B cell (primary cell): Measurements from ENCODE around the gene FHDC1. TPM values are rescaled to one million over a fixed set of nuclear protein-coding genes. Genes with fewer than 3 reads are reported as not detected.

Experiments
- ATAC-seq: fragments of 200-7000 bp; cut with Tn5 transposase; one replicate; pipeline ENCODE4 v1.10.0; 2021; ENCODE audit warnings: low read depth, mild to moderate bottlenecking, moderate number of reproducible peaks, moderate library complexity
- CTCF ChIA-PET: fragments of 350-600 bp; sonication (Branson Sonifier 250); formaldehyde crosslinking; loops from one replicate; lab custom pipeline; 2021; ENCODE audit warnings: antibody characterized with exemption, inconsistent platforms; lab: Charles Lee
- POLR2A ChIA-PET: fragments of 350-600 bp; sonication (Branson Sonifier 250); formaldehyde crosslinking; loops from one replicate; lab custom pipeline; 2021; ENCODE audit warnings: antibody characterized with exemption; lab: Charles Lee
- DNase-seq: peaks from one replicate; pipeline ENCODE4 v3.0.0; 2013
- H2AFZ ChIP-seq: 2 replicates; pipeline ENCODE4 v1.6.1; 2012; ENCODE audit warnings: mild to moderate bottlenecking, low read depth, low read length; ENCODE audit not compliant: insufficient read depth, poor library complexity, severe bottlenecking
- H3K27ac ChIP-seq, 2 donors: 1 replicate in 1 of 2; 2 replicates in 1 of 2; pipeline ENCODE4 v1.5.1; 2012 to 2013; ENCODE audit warnings: low read length in 2 of 2, mild to moderate bottlenecking in 2 of 2, moderate library complexity in 1 of 2
- H3K27me3 ChIP-seq, 4 experiments: fragments of 200-600 bp in 1 of 4; sonication (generic) in 1 of 4; replicated peaks in 1 of 4; 1 replicate in 2 of 4; 2 replicates in 2 of 4; pipeline versions ENCODE4 v1.6.1 to v1.7.0; 2013 to 2016; ENCODE audit warnings: low read length in 3 of 4, mild to moderate bottlenecking in 2 of 4, mixed read lengths in 1 of 4, moderate library complexity in 1 of 4; ENCODE audit not compliant: insufficient read depth in 4 of 4, control insufficient read depth in 3 of 4; ENCODE audit errors: control extremely low read depth in 1 of 4
- H3K36me3 ChIP-seq, 2 experiments: replicated peaks in 1 of 2; 1 replicate in 1 of 2; 2 replicates in 1 of 2; pipeline versions ENCODE4 v1.6.1 to v1.7.1; 2013; ENCODE audit warnings: low read length in 1 of 2; ENCODE audit not compliant: insufficient read depth in 2 of 2, control insufficient read depth in 1 of 2; ENCODE audit errors: control extremely low read depth in 1 of 2, extremely low read depth in 1 of 2
- H3K4me1 ChIP-seq, 2 donors: fragments of 200-600 bp in 1 of 2; sonication (generic) in 1 of 2; 1 replicate in 1 of 2; 2 replicates in 1 of 2; pipeline versions ENCODE4 v1.5.1 to v1.6.1; 2013 to 2017; ENCODE audit warnings: low read length in 2 of 2; ENCODE audit not compliant: control insufficient read depth in 2 of 2, insufficient read depth in 2 of 2
- H3K4me2 ChIP-seq: replicated peaks from 2 replicates; pipeline ENCODE3; 2012; ENCODE audit warnings: mild to moderate bottlenecking, low read depth, low read length; ENCODE audit not compliant: poor library complexity, severe bottlenecking
- H3K4me3 ChIP-seq, 5 experiments: fragments of 200-600 bp in 1 of 5; sonication (generic) in 1 of 5; 1 replicate in 3 of 5; 2 replicates in 2 of 5; pipeline versions ENCODE4 v1.5.1 to v1.7.0; 2011 to 2016; ENCODE audit warnings: low read length in 4 of 5, mild to moderate bottlenecking in 4 of 5, low read depth in 2 of 5, control low read depth in 1 of 5, moderate library complexity in 1 of 5; ENCODE audit not compliant: insufficient read depth in 1 of 5; ENCODE audit errors: control extremely low read depth in 1 of 5, extremely low read depth in 1 of 5
- H3K79me2 ChIP-seq: fragments of 200-600 bp; sonication (generic); one replicate; pipeline ENCODE4 v1.6.0; 2016; ENCODE audit warnings: low read length; ENCODE audit not compliant: control insufficient read depth, insufficient read depth
- H3K9ac ChIP-seq: fragments of 200-600 bp; sonication (generic); 2 replicates; pipeline ENCODE4 v1.6.1; 2017; ENCODE audit warnings: mild to moderate bottlenecking, low read length, moderate library complexity
- H3K9me3 ChIP-seq, 3 donors: one replicate each; pipeline versions ENCODE4 v1.6.1 to v1.7.1; 2013; ENCODE audit warnings: low read length in 2 of 3; ENCODE audit not compliant: control insufficient read depth in 2 of 3, insufficient read depth in 1 of 3; ENCODE audit errors: control extremely low read depth in 1 of 3
- H4K20me1 ChIP-seq: 2 replicates; pipeline ENCODE4 v1.6.0; 2012; ENCODE audit warnings: mild to moderate bottlenecking, low read length; ENCODE audit not compliant: insufficient read depth, control insufficient read depth, poor library complexity, severe bottlenecking
- H3K27ac Mint-ChIP-seq: one replicate; pipeline ENCODE4 v1.8.0; 2021; ENCODE audit warnings: mixed read lengths
- H3K27me3 Mint-ChIP-seq: one replicate; pipeline ENCODE4 v1.8.0; 2021; ENCODE audit warnings: mixed read lengths
- H3K4me1 Mint-ChIP-seq: one replicate; pipeline ENCODE4 v1.8.0; 2021; ENCODE audit warnings: mixed read lengths
- H3K4me3 Mint-ChIP-seq: one replicate; pipeline ENCODE4 v1.8.0; 2021; ENCODE audit warnings: mixed read lengths
- H3K9me3 Mint-ChIP-seq: one replicate; pipeline ENCODE4 v1.8.0; 2022; ENCODE audit warnings: mixed read lengths; ENCODE audit not compliant: insufficient read depth
- CTCF ChIP-seq: fragments of 200-600 bp; IDR thresholded peaks from one replicate; pipeline ENCODE4 v1.8.0; 2022; ENCODE audit warnings: antibody characterized with exemption, mild to moderate bottlenecking
- EZH2 ChIP-seq: IDR thresholded peaks from 2 replicates; pipeline ENCODE4 v1.6.1; 2012; ENCODE audit warnings: borderline replicate concordance, low read depth, mild to moderate bottlenecking, moderate library complexity, low read length; ENCODE audit not compliant: insufficient read depth, poor library complexity, severe bottlenecking
- WGBS: methylation state at CpG from one replicate; pipeline ENCODE4 v1.1.5; 2013; ENCODE audit warnings: missing lambda C conversion rate; ENCODE audit not compliant: insufficient coverage; 5-methylcytosine and 5-hydroxymethylcytosine counted together
- intact Hi-C: fragments of 100-400 bp; cut with micrococcal nuclease; formaldehyde crosslinking; loops from one replicate; pipeline ENCODE4 v1.10.0; 2022
- polyA plus RNA-seq: library from polyadenylated mRNA; depleted of rRNA; stranded (reverse); fragments of >200 nt; gene quantifications from 2 replicates; pipeline ENCODE4 v1.2.3, GENCODE V29; 2012
- total RNA-seq, 2 donors: library from RNA; stranded (reverse); fragments of 120-200 nt in 1 of 2; gene quantifications; 1 replicate in 1 of 2; 2 replicates in 1 of 2; pipeline versions ENCODE4 v1.2.3 to v1.2.4, GENCODE V29; 2013 to 2022

The FHDC1 gene
- total and polyA plus RNA-seq, 2 donors (not counting 1 experiment from before 2014, with no cell fraction given): 0.13 to 0.57 TPM

GRCh38 chr4:152938237-152938947 is 2.3 kb downstream of the FHDC1 start:
- WGBS: 31% methylated on average over 10 of the region's 17 CpGs
- Mint-ChIP-seq H3K4me3 (peak overlapping the region; percentile 80), H3K9me3 (no peaks in the 10 kb centered on the region), H3K4me1 (peaks cover 27% of the 10 kb centered on the region), H3K27ac (no peak overlapping the region), H3K27me3 (peaks cover 59% of the 10 kb centered on the region)
- Histone ChIP-seq H3K27me3 (peaks cover 0 to 56% (median 27%) of the 10 kb centered on the region in 4 experiments), H3K36me3 (no peaks in the 10 kb centered on the region), H3K27ac (no peak overlapping the region), H3K9ac (peak overlapping the region; percentile 65), H4K20me1 (no peaks in the 10 kb centered on the region), H3K4me2 (peak overlapping the region; percentile 90), H3K79me2 (no peaks in the 10 kb centered on the region), H2AFZ (no peak overlapping the region), H3K9me3 (peaks cover 0 to 2% (median 0%) of the 10 kb centered on the region in 3 donors), H3K4me1 (peaks cover 23 to 25% of the 10 kb centered on the region in 2 donors), H3K4me3 (peak overlapping the region; percentile 43 to 81 (median 59))
- CTCF ChIA-PET: no interaction called here
- intact Hi-C loops: no loop called here
- DNase-seq (peak; percentile 8), ATAC-seq (no peak)
- POLR2A ChIA-PET: interaction anchor here (0.6 kb wide), 1 partner anchor 25 kb away, joined by 4 read pairs; no protein-coding TSS in a partner anchor
- TF ChIP-seq EZH2 (no peak), CTCF (no peak)

- Histone ChIP-seq H4K20me1 (no peaks in the 10 kb centered on the region), H3K27me3 (peaks cover 0 to 46% (median 22%) of the 10 kb centered on the region in 4 experiments), H3K36me3 (no peaks in the 10 kb centered on the region), H3K27ac (no peak overlapping the region), H3K4me1 (peaks cover 23 to 25% of the 10 kb centered on the region in 2 donors), H3K4me3 (no peak overlapping the region), H2AFZ (no peak overlapping the region), H3K9ac (no peak overlapping the region), H3K9me3 (peaks cover 0 to 2% (median 0%) of the 10 kb centered on the region in 3 donors), H3K79me2 (no peaks in the 10 kb centered on the region), H3K4me2 (no peak overlapping the region)
- ChIA-PET POLR2A (no interaction called here), CTCF (interaction anchor here (0.6 to 1.0 kb wide), 2 partner anchors 146 to 745 kb away, joined by 3 read pairs; partner anchors contain the start of gene TLR2)
- Mint-ChIP-seq H3K4me1 (peaks cover 24% of the 10 kb centered on the region), H3K4me3 (peak overlapping the region; percentile 26), H3K27ac (no peak overlapping the region), H3K27me3 (peaks cover 48% of the 10 kb centered on the region), H3K9me3 (no peaks in the 10 kb centered on the region)
- DNase-seq (no peak), ATAC-seq (no peak)
- no CpG with 5 or more reads among the region's 2 CpGs for WGBS
- TF ChIP-seq EZH2: no peak
- TF ChIP-seq CTCF: no peak
- intact Hi-C loops: no loop called here
Measured at GRCh38 chr4:152939621-152940020, 3.5 kb downstream of the FHDC1 start.
